Endothelial cell (in vitro differentiated cells): ENCODE data around the gene TGM2. TPM values are rescaled to one million over a fixed set of nuclear protein-coding genes. Genes with fewer than 3 reads are reported as not detected.

Experiments
- DNase-seq: peaks from one replicate; pipeline ENCODE4 v3.0.0; 2021; ENCODE audit warnings: low spot score
- H3K27ac Mint-ChIP-seq: one replicate; pipeline ENCODE4 v1.8.0; 2021; ENCODE audit warnings: mixed read lengths, inconsistent platforms; ENCODE audit not compliant: unreplicated experiment
- H3K27me3 Mint-ChIP-seq: one replicate; pipeline ENCODE4 v1.8.0; 2021; ENCODE audit warnings: mild to moderate bottlenecking, moderate library complexity, mixed read lengths, inconsistent platforms; ENCODE audit not compliant: unreplicated experiment
- H3K36me3 Mint-ChIP-seq: one replicate; pipeline ENCODE4 v1.8.0; 2021; ENCODE audit warnings: mild to moderate bottlenecking, low read depth, mixed read lengths, inconsistent platforms; ENCODE audit not compliant: unreplicated experiment
- H3K4me1 Mint-ChIP-seq: one replicate; pipeline ENCODE4 v1.8.0; 2021; ENCODE audit warnings: mild to moderate bottlenecking, mixed read lengths, inconsistent platforms; ENCODE audit not compliant: unreplicated experiment
- H3K4me3 Mint-ChIP-seq: one replicate; pipeline ENCODE4 v1.8.0; 2021; ENCODE audit warnings: mild to moderate bottlenecking, mixed read lengths, inconsistent platforms; ENCODE audit not compliant: unreplicated experiment
- H3K9me3 Mint-ChIP-seq: one replicate; pipeline ENCODE4 v1.8.0; 2021; ENCODE audit warnings: mixed read lengths, inconsistent platforms; ENCODE audit not compliant: unreplicated experiment
- total RNA-seq: library from RNA; stranded (reverse); fragmentation: NEBNext Ultra II Directional; extraction: Animal tissue kit (Norgen Biotek cat#: 25700); gene quantifications from one replicate; pipeline ENCODE4 v1.2.1, GENCODE V29; 2021; ENCODE audit not compliant: unreplicated experiment
- TF ChIP-seq, protein P1 (sequence below): fragments of 200-600 bp; sonication (generic); IDR thresholded peaks from one replicate; pipeline ENCODE4 v1.5.0; 2021; ENCODE audit warnings: antibody characterized with exemption; ENCODE audit not compliant: unreplicated experiment

TGM2 gene
- total RNA-seq, 1 donor from 2014 or later: 216 TPM

DNA sequence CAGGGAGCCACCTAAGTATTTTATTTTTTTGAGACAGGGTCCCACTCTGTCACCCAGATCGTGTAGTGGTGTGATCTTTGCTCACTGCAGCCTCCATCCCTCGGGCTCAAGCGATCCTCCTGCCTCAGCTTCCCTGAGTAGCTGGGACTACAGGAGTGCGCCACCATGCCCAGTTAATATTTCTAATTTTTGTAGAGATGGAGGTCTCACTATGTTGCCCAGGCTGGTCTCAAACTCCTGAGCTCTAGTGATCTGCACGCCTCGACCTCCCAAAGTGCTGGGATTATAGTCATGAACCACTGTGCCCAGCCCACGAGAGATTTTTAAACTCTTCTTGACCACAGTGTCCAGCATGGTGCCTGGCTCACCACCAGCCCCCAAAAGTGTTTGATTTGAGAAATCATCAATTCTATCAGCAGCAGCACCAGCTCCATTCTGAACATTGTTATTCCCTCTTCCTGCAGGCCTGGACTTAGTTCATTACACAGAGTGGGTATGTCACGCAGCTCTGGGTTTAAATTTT, 2.3 kb upstream of the TGM2 start:
- peak overlapping the region; percentile 52 for H3K27ac Mint-ChIP-seq
- no peaks in the 10 kb centered on the region for H3K9me3 Mint-ChIP-seq
- H3K4me1 Mint-ChIP-seq: peaks cover 51% of the 10 kb centered on the region
- H3K36me3 Mint-ChIP-seq: peaks cover 4% of the 10 kb centered on the region
- no peak overlapping the region for H3K4me3 Mint-ChIP-seq
- TF ChIP-seq, protein P1, sequence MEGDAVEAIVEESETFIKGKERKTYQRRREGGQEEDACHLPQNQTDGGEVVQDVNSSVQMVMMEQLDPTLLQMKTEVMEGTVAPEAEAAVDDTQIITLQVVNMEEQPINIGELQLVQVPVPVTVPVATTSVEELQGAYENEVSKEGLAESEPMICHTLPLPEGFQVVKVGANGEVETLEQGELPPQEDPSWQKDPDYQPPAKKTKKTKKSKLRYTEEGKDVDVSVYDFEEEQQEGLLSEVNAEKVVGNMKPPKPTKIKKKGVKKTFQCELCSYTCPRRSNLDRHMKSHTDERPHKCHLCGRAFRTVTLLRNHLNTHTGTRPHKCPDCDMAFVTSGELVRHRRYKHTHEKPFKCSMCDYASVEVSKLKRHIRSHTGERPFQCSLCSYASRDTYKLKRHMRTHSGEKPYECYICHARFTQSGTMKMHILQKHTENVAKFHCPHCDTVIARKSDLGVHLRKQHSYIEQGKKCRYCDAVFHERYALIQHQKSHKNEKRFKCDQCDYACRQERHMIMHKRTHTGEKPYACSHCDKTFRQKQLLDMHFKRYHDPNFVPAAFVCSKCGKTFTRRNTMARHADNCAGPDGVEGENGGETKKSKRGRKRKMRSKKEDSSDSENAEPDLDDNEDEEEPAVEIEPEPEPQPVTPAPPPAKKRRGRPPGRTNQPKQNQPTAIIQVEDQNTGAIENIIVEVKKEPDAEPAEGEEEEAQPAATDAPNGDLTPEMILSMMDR: no peak
- H3K27me3 Mint-ChIP-seq: peaks cover 8% of the 10 kb centered on the region
- no peak for DNase-seq

DNA sequence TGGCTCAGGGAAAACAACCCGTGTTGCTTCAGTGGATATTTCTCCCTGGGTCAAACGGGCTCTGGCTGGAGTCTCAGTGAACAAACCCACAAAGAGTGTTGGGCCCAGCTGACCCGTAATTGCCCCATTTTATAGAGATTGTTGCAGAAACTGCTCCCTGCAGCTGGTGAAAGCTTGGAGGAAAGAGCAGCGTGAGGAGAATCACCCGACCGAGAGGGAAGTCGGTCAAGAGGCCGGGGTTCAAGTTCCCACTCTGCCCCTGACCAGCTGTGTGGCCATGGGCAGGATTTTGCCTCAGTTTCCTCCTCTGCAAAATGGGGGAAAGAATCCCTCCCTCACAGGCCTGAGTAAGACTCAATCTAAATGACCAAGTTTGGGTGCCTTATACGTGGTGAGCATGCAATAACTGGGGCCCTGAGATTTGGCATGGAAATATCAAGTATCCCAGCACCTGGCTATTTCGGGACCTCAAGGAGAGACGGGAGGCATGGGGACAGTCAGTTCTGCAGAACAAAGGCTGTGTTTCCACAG, 1.7 kb upstream of the TGM2 start:
- peaks cover 4% of the 10 kb centered on the region for H3K36me3 Mint-ChIP-seq
- no peak overlapping the region for H3K27ac Mint-ChIP-seq
- peaks cover 57% of the 10 kb centered on the region for H3K4me1 Mint-ChIP-seq
- DNase-seq: no peak
- TF ChIP-seq, protein P1: no peak
- H3K27me3 Mint-ChIP-seq: peaks cover 8% of the 10 kb centered on the region
- H3K9me3 Mint-ChIP-seq: no peaks in the 10 kb centered on the region
- no peak overlapping the region for H3K4me3 Mint-ChIP-seq

DNA sequence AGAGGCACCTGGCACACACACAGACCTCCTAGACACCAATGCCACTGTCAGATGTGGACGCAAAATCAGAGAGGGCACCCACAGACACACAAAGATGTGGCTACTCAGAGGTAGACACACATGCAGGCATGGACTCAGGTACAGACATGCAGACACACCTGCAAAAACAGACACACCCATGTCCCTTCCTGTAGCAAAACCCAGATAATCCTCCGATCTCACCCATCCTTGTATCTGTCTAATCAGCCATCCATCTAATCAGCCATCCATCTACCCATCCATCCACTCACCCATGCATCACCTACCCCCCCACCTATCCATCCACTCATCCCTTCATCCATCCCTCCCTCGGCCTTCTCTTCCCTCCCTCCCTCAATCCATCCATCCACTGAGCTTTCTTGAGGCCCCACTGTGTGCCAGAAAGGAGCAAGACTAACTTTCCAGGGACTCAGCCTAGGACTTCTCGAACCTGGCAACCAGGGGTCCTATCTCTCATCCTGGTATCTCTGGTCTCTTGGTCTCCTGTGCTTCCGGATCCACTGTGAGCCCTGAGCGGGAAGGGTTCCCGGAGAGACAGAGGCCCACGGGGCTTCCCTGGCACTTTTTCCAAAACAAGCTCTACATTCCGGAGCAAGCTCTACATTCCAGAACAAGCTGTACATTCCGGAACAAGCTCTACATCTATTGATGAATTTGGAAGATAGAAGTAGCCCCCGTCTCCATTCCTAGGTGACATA, 1.1 kb upstream of the TGM2 start:
- DNase-seq: no peak
- H3K27ac Mint-ChIP-seq: no peak overlapping the region
- TF ChIP-seq, protein P1: no peak
- H3K27me3 Mint-ChIP-seq: peaks cover 8% of the 10 kb centered on the region
- H3K4me1 Mint-ChIP-seq: peaks cover 60% of the 10 kb centered on the region
- H3K4me3 Mint-ChIP-seq: no peak overlapping the region
- H3K9me3 Mint-ChIP-seq: no peaks in the 10 kb centered on the region
- peaks cover 8% of the 10 kb centered on the region for H3K36me3 Mint-ChIP-seq

DNA sequence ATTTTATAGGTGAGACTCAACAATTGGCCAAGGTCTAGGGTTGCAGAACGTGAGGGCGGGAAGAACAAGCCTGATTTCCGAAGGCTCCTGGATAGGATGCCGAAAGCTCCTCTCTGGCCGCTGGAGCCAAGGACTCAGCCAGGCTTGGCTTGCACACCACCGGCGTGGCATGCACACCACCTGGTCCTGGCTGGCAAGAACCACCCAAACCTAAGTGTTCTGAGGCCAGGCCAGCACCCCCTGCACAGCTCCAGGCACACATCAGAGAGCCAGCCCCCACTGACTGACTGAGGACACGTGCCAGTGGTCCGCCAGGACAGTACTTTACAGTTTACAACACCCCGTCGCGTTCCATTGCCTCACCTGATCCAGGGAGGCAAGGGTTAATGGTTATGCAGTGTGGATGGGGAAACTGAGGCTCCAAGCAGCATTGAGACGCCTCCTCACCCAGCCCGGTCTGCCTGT, 414 bp downstream of the TGM2 start:
- TF ChIP-seq, protein P1: no peak
- Mint-ChIP-seq H3K27ac (no peak overlapping the region), H3K27me3 (peaks cover 8% of the 10 kb centered on the region), H3K4me3 (peak overlapping the region; percentile 84), H3K9me3 (no peaks in the 10 kb centered on the region), H3K36me3 (peaks cover 17% of the 10 kb centered on the region), H3K4me1 (peaks cover 66% of the 10 kb centered on the region)
- DNase-seq: no peak

DNA sequence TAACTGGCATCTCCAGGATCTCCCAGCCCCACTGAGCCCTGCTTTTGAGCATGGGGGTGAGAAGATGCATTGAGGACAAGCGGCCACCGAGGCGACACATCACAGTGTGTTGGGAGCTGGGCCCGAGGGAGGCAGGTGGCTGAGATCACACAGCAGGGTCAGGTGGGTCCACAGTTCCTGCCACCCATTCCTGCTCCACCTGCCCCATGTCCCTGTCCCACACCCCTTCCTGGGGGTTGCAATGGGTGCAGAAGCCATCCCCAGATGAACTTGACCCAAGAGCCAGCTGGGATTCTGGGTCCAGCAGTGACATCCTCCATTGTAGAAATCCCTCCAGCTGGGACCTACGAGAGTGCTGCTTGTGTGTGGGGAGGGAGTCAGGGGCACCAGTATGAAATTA, 1.0 kb downstream of the TGM2 start:
- H3K9me3 Mint-ChIP-seq: no peaks in the 10 kb centered on the region
- H3K36me3 Mint-ChIP-seq: peaks cover 21% of the 10 kb centered on the region
- peaks cover 8% of the 10 kb centered on the region for H3K27me3 Mint-ChIP-seq
- peaks cover 69% of the 10 kb centered on the region for H3K4me1 Mint-ChIP-seq
- no peak overlapping the region for H3K27ac Mint-ChIP-seq
- no peak for DNase-seq
- TF ChIP-seq, protein P1: no peak
- peak overlapping the region; percentile 84 for H3K4me3 Mint-ChIP-seq
